ENCODE results near the gene ADGRV1. TPM values are rescaled to one million over a fixed set of nuclear protein-coding genes. Genes with fewer than 3 reads are reported as not detected.

Gene ADGRV1
- total and polyA plus RNA-seq, 9 of the 15 experiments (the other 6 are each of a cell fraction or from before 2014, with no cell fraction given), result 21.7 to 156 (median 58.2) TPM

DNA sequence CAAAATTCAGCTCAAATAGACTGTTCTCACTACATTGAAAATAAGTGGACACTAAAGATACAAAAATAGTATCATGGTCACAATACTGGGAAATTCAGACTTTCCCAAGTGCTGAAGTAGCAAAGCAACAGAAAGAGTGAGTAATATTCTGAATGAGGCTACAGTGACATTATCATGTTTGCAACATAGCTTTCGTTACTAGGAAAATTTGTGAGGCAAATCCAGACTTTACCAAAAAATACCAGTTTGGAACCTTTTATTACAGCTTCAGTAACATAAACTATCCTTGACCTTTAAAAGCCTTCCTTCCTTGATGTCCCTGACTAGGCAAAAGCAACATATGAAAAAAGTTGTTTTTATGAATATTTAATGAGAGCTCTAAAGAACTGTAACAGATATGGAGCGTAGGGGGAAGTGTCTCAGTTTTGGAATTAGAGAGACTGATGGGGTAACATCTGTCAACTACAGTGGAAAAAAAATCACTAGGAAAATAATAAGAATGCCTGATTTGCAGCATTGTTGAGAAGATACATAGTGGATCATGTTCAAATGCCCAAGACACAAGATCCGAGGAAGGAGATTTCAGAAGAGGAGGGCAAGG, 312.9 kb downstream of the ADGRV1 start:
- Histone ChIP-seq H3K9ac (ENCODE audit: insufficient read depth in 1 of 2, low read depth in 2 of 2, low read length in 2 of 2) (no peak overlapping the region), H3K4me1 (replicated peaks in 1 of 2; ENCODE audit: control insufficient read depth in 2 of 2, insufficient read depth in 2 of 2, low read length in 2 of 2) (no peaks in the 10 kb centered on the region), H3K27me3 (ENCODE audit: control insufficient read depth in 2 of 2, insufficient read depth in 2 of 2, low read length in 2 of 2) (no peaks in the 10 kb centered on the region), H2AFZ (ENCODE audit: low read depth, low read length) (no peak overlapping the region), H3K4me2 (ENCODE audit: insufficient read depth, low read length) (no peak overlapping the region), H3K4me3 (no peak overlapping the region), H4K20me1 (replicated peaks; ENCODE audit: control insufficient read depth, insufficient read depth, low read length) (no peaks in the 10 kb centered on the region), H3K27ac (ENCODE audit: extremely low read depth, low read depth, low read length) (no peak overlapping the region), H3K79me2 (ENCODE audit: control insufficient read depth, insufficient read depth, low read length) (no peaks in the 10 kb centered on the region), H3K9me3 (replicated peaks; ENCODE audit: control insufficient read depth, insufficient read depth, low read depth, low read length) (no peaks in the 10 kb centered on the region), H3K9me1 (ENCODE audit: control insufficient read depth, insufficient read depth, low read length) (no peaks in the 10 kb centered on the region), H3K36me3 (ENCODE audit: control insufficient read depth, insufficient read depth, low read length) (peaks cover 27% of the 10 kb centered on the region)
- intact Hi-C loops (cut with micrococcal nuclease) (no loop called here), in situ Hi-C loops (cut with MboI) (loop anchor here (5.0 kb wide), 1 partner anchor 221 kb away; no protein-coding TSS in a partner anchor)
- no TSS peak for BruUV-seq (replicated peaks)
- FAIRE-seq (no peak), ATAC-seq (no peak), DNase-seq (ENCODE audit: extremely low read depth in 1 of 4, low spot score in 3 of 4) (no peak)
- POLR2A ChIA-PET, result interaction anchor here (1.0 to 1.9 kb wide), 3 partner anchors 510 to 515 kb away, joined by 3 to 6 read pairs (median 4); partner anchors contain the start of gene ARRDC3
- WGBS (ENCODE audit: insufficient coverage, low coverage, missing lambda C conversion rate), result 95% methylated on average over 3 of the region's 3 CpGs
- CTCF ChIA-PET (ENCODE audit: low intra/inter-chr PET ratio), result no interaction called here
- TF ChIP-seq ZNF644 (tag; IDR thresholded peaks at IDR 0.05; ENCODE audit: low read depth), result no peak

DNA sequence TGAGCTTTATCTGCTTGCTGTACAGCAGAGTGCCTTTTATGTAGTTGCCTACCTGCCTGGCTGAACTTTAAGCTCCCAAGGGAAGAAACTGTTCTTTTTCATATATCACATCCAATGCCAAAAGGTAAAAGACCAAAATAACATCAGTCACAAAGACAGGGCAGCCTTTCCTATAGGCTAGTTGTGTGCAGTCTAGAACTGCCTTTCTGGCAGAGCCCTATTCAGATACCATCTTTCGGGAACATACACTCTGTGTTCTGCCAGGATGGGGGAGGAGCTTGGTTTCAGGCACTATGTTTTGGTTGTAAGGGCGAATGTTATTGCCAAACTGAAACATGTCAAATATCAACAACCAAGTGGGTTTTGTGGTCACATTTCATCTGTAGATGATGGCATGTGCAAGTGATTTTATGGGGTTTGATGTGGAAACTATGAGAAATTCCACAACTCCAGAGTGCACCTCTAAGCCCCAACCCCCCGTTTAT, 314.5 kb downstream of the ADGRV1 start:
- Histone ChIP-seq H3K36me3 (ENCODE audit: control insufficient read depth, insufficient read depth, low read length) (peaks cover 24% of the 10 kb centered on the region), H3K27me3 (ENCODE audit: control insufficient read depth in 2 of 2, insufficient read depth in 2 of 2, low read length in 2 of 2) (no peaks in the 10 kb centered on the region), H3K27ac (ENCODE audit: extremely low read depth, low read depth, low read length) (no peak overlapping the region), H3K4me1 (replicated peaks in 1 of 2; ENCODE audit: control insufficient read depth in 2 of 2, insufficient read depth in 2 of 2, low read length in 2 of 2) (0 out of 5 replicates have a peak, but pooled peaks cover 0 to under 1% of the 10 kb centered on the region in 2 experiments), H3K79me2 (ENCODE audit: control insufficient read depth, insufficient read depth, low read length) (no peaks in the 10 kb centered on the region), H2AFZ (ENCODE audit: low read depth, low read length) (no peak overlapping the region), H4K20me1 (replicated peaks; ENCODE audit: control insufficient read depth, insufficient read depth, low read length) (no peaks in the 10 kb centered on the region), H3K9ac (ENCODE audit: insufficient read depth in 1 of 2, low read depth in 2 of 2, low read length in 2 of 2) (no peak overlapping the region), H3K9me1 (ENCODE audit: control insufficient read depth, insufficient read depth, low read length) (no peaks in the 10 kb centered on the region), H3K4me2 (ENCODE audit: insufficient read depth, low read length) (no peak overlapping the region), H3K9me3 (replicated peaks; ENCODE audit: control insufficient read depth, insufficient read depth, low read depth, low read length) (no peaks in the 10 kb centered on the region), H3K4me3 (no peak overlapping the region)
- FAIRE-seq, result no peak
- intact Hi-C loops (cut with micrococcal nuclease), result no loop called here
- DNase-seq (ENCODE audit: extremely low read depth in 1 of 4, low spot score in 3 of 4), result no peak
- ChIA-PET CTCF (ENCODE audit: low intra/inter-chr PET ratio) (no interaction called here), POLR2A (no interaction called here)
- TF ChIP-seq ZNF75A (CRISPR knock-in tag; IDR thresholded peaks at IDR 0.05) (no peak), E2F3 (CRISPR knock-in tag; IDR thresholded peaks at IDR 0.05) (no peak), ZNF785 (CRISPR knock-in tag; IDR thresholded peaks at IDR 0.05) (no peak), MEF2D (tag; conservative IDR thresholded peaks at IDR 0.05; ENCODE audit: low read depth) (no peak), CXXC5 (CRISPR knock-in tag; IDR thresholded peaks at IDR 0.05) (no peak), KLF6 (CRISPR knock-in tag; IDR thresholded peaks at IDR 0.05; ENCODE audit: borderline replicate concordance) (no peak), ELF2 (CRISPR knock-in tag; IDR thresholded peaks at IDR 0.05) (no peak)
- TF ChIP-seq, protein P1, sequence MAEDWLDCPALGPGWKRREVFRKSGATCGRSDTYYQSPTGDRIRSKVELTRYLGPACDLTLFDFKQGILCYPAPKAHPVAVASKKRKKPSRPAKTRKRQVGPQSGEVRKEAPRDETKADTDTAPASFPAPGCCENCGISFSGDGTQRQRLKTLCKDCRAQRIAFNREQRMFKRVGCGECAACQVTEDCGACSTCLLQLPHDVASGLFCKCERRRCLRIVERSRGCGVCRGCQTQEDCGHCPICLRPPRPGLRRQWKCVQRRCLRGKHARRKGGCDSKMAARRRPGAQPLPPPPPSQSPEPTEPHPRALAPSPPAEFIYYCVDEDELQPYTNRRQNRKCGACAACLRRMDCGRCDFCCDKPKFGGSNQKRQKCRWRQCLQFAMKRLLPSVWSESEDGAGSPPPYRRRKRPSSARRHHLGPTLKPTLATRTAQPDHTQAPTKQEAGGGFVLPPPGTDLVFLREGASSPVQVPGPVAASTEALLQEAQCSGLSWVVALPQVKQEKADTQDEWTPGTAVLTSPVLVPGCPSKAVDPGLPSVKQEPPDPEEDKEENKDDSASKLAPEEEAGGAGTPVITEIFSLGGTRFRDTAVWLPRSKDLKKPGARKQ (CRISPR knock-in tag; IDR thresholded peaks at IDR 0.05), result no peak
- 82% methylated on average over 3 of the region's 3 CpGs for WGBS (ENCODE audit: insufficient coverage, low coverage, missing lambda C conversion rate)
- no TSS peak for BruUV-seq (replicated peaks)
- in situ Hi-C loops (cut with MboI), result loop anchor here (5.0 kb wide), 1 partner anchor 219 kb away; no protein-coding TSS in a partner anchor
- no peak; the same call in 2 of the 3 replicates for ATAC-seq

Data from K562 (cell line).